NCI-H526 treated with DMSO at 0.1 percent for 48 hours (cell line): Measurements from ENCODE around the gene CR1.
A peak's percentile ranks its signal among the peaks of the same experiment; 100 is the strongest.
"Not testable (repeated sequence)": the region's sequence is repeated elsewhere in the genome, so short reads cannot be mapped to it uniquely, and the experiment has no call there.

ENCODE experiments used
- DNase-seq: peaks from one replicate; lab custom pipeline; 2025; lab: John Stamatoyannopoulos, UW

Gene CR1

DNA sequence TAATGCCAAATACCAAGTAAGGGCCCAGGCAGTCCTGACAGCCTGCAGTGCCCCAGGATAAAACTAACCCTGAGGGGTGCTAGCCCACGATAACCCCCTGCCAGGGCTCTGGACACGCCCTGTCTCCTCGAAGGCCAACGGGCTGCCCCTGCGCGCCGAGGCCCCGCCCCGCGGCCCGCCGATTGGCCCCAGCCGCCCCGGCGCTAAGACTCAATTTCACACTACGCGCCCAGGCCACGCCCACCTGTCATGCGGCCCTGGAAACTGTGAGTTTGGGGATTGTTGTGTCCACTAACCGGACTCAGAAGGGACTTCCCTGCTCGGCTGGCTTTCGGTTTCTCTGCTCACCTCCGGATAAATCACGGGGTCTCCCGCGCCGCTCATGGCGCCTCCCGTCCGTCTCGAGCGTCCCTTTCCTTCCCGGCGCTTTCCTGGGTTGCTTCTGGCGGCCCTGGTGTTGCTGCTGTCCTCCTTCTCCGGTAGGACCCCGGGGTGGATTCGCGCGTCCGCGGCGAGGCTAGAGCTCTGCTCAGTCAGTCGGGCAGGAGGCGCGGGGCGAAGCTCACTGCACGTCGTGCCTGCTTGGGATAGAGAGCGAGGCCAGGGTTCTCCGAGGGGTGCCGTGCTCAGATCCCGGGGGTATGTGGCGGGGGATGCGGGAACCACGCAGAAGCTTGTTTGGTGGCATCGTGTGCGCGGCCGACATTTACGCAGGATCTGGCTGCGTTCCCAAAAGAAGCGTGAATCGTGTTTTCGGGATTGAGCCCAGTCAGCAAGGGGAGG lies 149.1 kb downstream of the CR1 start, which contains the start of gene CR1L:
Gene CR1L (plus strand): TSS at position 282 of the 783 bp plus-strand sequence. CDS start 101 bp downstream, at position 383.
- no peak for DNase-seq

- no peak for DNase-seq
Measured at GRCh38 chr1:207645635-207646081, 149.7 kb downstream of the CR1 start.

DNA sequence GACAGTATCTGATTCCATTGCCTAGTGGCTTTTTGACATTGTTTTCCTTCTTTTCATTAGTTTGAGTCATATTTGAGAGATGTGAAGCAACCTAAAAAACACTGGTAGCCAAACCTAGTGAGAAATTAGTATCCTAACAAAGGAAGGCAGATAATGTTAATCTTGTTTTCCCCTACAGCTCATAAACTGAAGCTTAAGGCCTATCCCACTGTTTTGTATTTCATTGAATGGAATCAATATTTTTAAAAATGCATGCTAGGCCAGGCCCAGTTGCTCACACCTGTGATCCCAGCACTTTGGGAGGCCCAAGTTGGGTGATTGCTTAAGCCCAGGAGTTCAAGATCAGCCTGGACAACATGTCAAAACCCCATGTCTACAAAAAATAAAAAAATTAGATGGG lies 150.2 kb downstream of the CR1 start:
- no peak for DNase-seq

- DNase-seq, result no peak
Measured at GRCh38 chr1:207646944-207647579, 151.1 kb downstream of the CR1 start.

GRCh38 chr1:207647671-207648333 lies 151.8 kb downstream of the CR1 start:
- DNase-seq, result no peak

GRCh38 chr1:207648334-207649209 lies 152.6 kb downstream of the CR1 start:
- no peak for DNase-seq

- no peak for DNase-seq
Measured at GRCh38 chr1:207649210-207649753, 153.3 kb downstream of the CR1 start.

DNA sequence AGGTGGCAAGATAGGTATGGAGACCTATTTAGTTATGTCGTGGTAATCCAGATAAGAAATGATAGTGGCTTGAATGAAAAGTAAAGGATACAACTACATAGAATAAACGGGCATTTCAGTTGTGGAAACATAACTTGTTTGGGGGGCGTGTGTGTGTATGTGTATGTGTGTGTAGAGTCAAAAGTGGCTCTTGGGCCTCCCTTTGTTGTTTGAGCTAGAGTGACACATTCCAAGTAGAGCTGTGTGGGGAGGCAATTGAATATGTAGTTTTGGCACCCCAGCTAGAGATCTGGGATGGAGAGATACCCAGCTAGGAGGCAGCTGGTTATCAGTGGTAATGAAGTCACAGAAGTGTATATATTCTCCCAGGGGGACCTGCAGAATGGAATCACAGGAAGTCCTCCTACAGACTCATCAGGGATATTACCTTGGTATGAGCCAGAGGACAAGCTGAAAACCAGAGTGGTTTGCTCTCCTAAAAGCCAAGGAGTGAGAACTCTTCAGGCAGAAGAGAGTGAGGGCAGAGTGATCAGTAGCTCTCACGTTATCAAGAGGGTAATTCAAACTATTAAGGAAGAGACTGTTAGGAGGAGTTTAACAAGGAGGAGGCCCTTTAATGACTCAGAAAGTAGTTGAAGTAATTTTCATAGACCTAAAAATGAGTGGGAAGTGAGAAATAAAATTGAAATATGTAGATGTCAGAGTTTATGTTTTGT lies 154.1 kb downstream of the CR1 start:
- DNase-seq, result no peak

DNA sequence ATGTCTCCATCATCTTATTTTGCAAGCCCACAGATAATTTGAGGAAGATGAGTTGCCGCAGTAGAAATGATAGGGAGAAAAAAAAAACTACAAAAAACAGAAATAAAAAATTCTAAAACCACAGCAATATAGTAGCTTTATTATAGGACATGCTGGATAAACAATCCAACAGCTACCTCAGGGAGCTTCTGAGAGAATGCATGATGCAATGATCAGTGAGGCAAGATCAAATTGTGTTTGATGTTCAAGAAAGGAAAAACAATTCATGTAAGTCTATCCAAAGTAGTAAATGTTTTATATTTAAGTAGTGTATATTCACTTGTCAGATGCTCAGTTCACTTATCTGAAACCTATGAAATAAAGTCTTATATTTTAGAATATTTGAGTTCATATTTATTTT lies 155.6 kb downstream of the CR1 start:
- DNase-seq, result no peak

GRCh38 chr1:207654320-207654719 lies 158.4 kb downstream of the CR1 start:
- DNase-seq, result no peak

GRCh38 chr1:207658408-207658807 lies 162.5 kb downstream of the CR1 start:
- DNase-seq, result no peak

- no peak for DNase-seq
Measured at GRCh38 chr1:207658904-207659485, 163.0 kb downstream of the CR1 start.

- no peak for DNase-seq
Measured at GRCh38 chr1:207659545-207660153, 163.7 kb downstream of the CR1 start.

- not testable (repeated sequence) for DNase-seq
Measured at GRCh38 chr1:207661420-207661819, 165.5 kb downstream of the CR1 start.

DNA sequence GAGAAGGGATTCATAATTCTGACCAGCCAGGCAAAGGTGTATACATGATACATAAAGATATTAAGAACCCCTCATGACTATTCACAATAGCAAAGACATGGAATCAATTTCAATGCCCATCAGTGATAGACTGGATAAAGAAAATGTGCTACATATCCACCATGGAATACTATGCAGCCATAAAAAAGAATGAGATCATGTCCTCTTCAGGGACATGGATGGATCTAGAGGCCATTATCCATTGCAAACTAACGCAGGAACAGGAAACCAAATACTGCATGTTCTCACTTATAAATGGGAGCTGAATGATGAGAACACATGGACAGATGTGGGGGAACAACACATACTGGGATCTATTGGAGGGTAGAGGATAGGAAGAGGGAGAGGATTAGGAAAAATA lies 170.4 kb downstream of the CR1 start:
- no peak for DNase-seq

DNA sequence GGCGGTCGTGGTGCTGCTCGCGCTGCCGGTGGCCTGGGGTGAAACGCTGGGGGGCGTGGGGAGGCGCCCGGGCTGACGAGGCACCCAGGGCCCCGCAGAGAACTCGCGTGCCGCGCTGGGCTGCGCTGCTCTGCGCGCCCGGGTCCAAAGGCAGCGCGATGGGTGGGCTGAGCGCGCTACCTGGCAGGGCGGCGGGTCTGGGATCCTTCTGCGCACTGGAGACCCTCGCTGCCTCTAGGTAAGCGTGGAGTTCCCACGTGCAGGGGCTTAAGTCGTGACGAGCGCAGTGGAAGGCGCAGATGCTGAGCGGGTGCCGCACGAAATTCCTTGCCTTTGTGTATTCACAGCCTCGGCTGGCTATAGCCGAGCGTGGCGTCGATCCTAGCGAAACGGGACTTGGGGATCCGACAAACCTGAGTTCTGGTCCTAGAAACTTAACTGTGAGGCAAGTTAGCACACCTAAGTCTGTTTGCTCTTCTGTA lies 173.6 kb downstream of the CR1 start:
- no peak for DNase-seq

DNA sequence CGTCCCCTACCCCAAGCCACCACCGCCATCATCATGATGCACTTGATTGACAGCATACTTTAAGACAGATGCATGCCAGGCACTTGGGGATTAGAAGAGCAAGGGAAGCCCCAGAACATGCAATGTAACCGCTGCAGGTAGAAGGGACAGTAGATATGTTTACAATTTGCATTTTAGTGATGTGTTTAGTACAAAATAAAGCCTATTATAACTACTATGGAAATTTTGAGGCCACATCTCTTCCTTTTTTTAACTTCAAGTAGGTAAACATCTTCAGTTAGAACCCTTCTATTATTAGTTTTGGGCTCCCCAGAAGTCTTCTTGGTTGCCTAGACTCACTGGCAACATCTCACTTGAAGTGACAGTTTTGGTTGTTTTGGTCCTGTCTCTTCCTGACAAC lies 174.2 kb downstream of the CR1 start:
- DNase-seq, result no peak

GRCh38 chr1:207670997-207671396 lies 175.0 kb downstream of the CR1 start:
- DNase-seq, result no peak

DNA sequence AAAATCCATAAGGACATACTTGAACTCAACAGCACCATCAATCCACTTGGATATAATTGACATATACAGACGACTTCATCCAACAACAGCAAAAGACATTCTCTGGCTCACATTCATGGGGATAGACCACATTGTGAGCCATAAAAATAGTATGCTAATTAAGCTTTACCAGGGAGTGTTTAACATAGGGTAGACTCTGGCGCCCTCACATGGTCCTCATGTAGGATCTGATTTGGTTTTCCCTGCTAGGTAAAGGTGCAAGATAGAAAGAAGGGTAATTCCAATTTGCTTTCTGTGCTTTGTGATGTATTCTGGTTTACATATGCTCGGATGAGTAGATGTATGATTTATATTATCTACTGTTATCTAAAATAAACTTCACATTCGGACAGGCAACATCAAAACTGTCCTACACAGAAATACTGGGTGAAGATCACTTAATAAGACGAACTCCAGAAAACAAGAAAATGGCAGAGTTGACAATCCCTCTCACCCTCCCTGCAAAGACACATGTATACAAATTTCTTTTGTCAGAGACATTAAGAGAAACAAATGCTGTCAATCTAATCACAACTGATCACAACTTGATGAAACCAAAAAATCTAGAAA lies 176.7 kb downstream of the CR1 start:
- peak; percentile 47 for DNase-seq

DNA sequence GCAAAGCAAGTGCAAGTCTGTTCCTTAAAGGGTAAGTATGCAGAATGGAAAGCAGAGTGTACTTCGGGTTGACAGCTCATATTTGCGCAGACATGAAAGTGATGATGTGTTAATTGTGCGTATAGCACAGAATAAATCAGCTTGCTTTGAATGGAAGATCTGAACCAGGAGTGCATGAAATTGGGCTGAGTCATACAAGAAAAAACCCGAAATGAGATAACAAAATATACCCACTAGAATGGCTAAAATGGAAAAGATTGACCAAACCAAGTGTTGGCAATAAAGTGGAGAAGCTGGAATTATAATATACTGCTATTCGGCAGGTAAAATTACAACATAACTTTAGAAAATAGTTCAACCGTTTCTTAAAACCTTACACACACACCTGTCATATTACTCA lies 177.4 kb downstream of the CR1 start:
- no peak for DNase-seq
